PC-9 (cell line): ENCODE results near the gene RABL2B.

Source experiments
- CTCF ChIP-seq: fragments of 200-600 bp; sonication (generic); conservative IDR thresholded peaks from 2 replicates; pipeline ENCODE4 v1.6.1; 2017; ENCODE audit warnings: mixed run types, antibody characterized with exemption, mild to moderate bottlenecking, moderate library complexity
- EZH2 ChIP-seq: fragments of 200-600 bp; sonication (generic); IDR thresholded peaks from 2 replicates; pipeline ENCODE4 v1.8.0; 2017; ENCODE audit warnings: antibody characterized with exemption, low read depth

- no peak for TF ChIP-seq EZH2
- TF ChIP-seq CTCF, result no peak
Measured at GRCh38 chr22:50735739-50736030, 47.8 kb downstream of the RABL2B start.
